ENCODE measurements around the gene VWA3A.
"Not testable (repeated sequence)": the region's sequence is repeated elsewhere in the genome, so short reads cannot be mapped to it uniquely, and the experiment has no call there.

The VWA3A gene

DNA sequence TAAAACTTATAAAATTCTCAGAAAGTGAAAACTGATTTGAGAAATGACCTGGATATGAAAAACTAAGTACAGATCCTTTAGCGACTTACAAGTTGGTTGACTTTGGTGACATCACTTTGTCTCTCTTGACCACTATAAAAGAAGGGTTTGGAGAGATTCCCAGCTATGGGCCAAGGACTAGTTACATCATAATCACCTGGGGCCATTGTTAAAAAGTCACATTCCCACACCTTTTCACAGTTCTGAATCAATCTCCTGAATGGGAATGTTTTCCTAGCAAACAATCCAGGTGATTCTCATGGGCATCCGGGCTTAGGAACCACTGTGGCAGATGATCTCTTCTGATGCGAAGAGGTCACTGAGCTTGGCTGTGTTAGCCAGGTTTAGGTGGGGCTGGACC, 620 bp upstream of the VWA3A start:
- no peak for DNase-seq

DNA sequence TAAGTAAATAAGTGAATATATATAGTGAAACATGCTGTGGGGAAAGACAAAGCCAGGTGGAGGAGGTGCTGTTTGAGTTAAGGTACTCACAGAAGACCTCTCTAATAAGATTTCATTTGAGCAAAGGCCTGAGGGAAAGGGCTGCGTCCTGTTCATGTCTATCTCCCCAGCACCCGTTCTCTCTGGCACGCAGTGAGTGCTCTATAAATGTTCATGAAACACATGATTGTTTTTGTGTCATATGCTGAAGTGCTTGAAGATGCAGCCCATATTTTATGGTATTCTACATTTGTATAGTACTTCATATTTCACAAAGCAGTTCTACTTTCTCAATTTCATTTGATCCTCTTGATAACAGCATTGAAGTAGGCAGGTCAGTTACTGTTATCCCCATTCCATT, 990 bp downstream of the VWA3A start:
- DNase-seq: no peak

DNA sequence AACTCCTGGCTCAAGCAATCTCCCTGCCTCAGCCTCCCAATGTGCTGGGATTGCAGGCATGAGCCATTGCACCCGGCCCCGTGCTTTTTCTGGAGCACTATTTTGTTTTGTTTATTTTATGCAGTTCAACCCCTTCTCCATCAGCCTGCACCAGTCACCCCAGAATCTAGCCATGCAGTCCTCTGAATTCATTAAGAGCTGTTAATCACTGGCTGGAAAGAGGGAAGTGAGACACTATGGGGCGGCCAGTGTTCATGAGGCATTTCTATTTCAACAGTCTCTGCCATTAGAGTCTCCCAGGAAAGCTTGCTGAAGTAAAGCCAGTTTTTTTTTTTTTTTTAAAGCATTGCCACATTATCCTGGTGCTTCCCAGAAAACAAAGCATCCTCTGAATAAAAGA, 1.7 kb downstream of the VWA3A start:
- DNase-seq: no peak

DNA sequence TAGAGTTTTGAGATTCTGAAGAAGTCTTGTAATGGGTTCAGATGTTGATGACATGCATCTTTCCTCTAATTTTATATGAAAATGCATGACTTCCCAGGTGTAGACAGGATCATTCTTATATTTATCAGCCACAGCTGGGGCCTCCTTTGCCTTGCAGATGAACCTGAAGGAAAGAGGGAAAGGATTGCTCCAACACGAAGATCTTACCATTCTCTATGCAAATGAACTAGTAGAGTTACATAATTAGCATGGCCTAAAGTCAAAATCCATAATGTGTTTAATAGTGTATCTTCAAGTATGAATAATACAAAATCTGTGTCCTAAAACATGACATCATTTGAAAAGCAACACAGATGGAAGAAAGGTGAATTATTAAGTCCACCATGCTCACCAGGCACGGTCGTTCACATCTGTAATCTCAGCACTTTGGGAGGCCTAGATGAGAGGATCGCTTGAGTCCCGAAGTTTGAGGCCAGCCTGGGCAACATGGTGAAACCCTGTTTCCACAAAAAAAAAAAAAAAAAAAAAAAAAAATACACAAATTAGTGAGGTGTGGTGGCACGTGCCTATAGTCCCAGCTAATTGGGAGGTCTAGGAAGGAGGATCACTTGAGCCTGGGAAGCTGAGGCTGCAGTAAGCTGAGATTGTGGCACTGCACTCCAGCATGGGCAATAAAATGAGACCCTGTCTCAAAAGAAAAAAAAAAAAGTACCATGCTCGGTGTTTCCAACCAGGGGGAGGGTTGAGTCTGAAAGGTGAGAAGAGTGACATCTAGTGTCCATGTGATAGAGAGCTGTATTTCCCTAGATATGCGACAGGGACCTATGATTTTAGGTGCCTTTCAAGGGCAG, 6.3 kb downstream of the VWA3A start:
- DNase-seq: no peak

DNA sequence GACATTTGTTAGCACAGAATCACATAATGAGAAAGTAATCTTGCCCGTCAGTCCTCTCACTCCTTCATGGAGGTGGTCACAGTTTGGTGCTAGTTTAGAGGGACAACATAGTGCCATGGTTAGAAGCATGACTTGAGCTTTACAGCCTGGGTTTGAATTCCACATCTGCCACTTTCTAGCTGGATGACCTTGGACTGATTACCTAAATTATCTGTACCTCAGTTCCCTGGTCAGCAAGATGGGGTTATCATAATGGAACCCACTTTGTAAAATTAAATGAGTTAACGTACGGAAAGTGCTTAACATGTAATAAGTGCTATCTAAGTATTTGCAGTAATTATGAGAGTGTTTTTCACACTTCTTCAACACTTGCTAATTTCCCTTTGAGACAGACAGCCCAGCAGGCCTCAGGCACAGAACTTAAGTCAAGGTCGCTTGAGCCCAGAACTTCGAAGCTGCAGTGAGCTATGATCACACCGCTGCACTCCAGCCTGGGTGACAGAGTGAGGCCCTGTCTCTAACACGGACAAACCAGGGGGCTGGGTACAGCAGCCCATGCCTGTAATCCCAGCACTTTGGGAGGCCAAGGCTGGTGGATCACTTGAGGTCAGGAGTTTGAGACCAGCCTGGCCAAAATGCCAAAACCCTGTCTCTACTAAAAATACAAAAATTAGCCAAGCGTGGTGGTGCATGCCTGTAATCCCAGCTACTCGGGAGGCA, 7.1 kb downstream of the VWA3A start:
- no peak for DNase-seq

DNA sequence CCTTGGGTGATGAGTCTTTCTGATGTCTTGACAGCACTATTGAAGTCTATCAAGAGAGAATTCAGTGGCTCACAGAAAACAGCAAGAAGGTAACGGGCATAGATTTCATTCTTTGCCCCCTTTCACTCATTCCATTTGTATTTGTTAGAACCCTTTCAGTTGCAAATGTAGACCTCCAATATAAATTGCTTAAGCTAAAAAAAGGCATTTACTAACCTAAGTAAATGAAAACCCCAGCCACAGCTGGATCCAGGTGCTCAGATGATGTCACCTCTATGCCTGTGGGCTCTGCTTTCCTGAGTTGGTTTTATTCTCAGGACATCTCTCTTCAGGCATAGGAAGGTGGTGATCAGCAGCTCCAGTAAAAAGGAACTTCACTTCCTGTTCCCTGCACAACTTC, 11.1 kb downstream of the VWA3A start:
- no peak for DNase-seq

DNA sequence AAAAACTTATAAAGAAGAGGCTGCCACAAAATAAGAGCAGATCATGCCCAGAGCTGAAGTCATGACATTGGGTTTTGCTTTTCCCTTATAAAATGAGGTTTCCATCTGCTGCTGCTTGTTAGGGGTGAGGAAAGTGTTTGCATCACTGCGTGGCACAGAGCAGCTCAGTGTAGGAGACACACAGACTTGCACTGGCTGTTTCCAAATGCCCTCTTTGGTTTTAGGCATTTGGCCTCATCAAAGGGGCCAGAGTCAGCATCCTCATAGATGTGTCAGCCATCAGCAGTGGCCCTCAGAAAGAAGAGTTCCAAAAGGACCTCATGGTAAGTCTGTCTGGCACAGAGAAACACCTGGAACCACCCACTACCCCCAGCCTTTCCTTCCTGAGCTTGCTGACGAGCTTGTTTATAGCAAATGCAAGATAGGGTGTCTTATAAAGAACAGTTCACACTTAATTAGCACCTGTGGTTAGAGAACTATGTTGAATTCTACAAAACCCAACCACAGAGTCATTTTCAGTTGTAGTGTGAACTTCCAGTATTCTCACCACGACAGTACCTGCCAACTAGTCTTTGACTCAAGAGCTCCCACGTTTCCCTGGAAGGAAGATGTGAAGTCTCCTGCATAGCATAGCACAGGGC, 17.0 kb downstream of the VWA3A start:
- DNase-seq: no peak

DNA sequence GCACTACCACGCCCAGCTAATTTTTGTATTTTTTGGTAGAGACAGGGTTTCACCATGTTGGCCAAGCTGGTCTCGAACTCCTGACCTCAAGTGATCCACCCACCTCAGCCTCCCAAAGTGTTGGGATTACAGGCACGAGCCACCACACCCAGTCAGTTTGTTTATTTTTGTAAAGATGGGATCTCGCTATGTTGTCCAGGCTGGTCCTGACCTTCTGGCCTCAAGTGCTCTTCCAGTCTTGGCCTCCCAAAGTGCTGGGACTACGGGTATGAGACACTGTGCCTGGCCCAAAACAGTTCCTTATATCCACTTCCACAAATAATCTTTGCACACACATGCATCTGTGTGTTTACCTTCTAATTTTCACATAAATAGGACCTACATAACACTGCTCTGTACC, 19.3 kb downstream of the VWA3A start:
- not testable (repeated sequence) for DNase-seq

DNA sequence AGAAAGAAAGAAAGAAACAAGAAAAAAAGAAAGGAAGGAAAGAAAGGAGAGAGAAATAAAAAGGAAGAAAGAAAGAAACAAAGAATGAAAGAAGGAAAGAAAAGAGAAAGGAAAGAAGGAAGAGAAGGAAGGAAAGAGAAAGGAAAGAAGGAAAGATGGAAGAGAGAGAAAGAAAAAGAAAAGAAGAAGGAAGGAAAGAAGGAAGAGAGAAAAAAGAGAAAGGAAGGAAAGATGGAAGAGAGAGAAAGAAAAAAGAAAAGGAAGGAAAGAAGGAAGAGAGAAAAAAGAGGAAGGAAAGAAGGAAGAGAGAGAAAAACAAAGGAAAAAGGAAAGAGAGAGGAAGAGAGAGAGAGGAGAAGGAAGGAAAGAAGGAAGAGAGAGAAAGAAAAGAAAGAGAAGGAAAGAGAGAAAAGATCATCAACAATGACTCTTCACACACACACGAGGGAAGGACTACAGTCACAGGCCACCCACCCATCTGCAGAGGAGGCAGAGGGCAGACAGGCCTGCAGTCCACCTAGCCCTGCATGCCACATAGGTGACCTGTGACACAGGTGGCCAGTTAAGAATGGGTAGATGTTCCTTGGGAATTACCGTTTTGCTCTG, 23.9 kb downstream of the VWA3A start:
- DNase-seq: no peak

DNA sequence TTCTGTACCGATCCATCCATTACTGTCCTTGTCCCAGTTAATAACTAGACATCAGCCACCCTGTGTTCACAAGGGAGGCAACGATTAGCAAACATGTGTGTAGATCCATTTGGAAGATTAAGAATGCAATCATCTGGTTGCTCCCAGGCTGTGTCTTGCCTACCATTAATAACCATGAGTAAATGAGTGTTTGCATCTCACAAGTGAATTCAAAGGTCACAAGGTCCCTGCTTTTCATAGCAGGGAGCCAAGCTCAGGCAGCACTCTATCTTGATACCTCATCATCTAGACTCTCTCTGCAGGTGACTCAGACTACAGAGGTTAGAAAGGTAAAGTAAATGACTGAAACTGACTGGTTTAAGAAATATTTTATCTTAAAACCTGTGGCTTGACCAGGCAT, 25.3 kb downstream of the VWA3A start:
- no peak for DNase-seq

DNA sequence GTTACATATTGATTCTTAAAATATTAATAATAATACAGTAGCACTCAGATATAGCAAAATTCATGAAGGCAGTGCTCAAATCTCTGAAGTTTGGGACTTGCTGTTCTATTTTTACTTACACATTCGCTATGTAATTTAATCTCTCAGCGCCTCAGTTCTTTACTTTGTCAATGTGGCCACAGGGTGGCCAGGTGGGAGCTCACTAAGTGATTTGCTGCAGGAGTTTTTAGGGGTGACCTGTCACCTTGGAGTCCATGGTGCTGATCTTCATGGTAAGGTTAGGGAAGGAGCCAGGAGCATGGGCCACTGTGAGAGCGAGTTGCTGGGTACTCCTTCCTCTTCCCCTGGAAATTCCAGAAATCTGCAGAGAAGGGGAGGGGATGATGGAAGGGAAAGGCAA, 28.1 kb downstream of the VWA3A start:
- DNase-seq: no peak

DNA sequence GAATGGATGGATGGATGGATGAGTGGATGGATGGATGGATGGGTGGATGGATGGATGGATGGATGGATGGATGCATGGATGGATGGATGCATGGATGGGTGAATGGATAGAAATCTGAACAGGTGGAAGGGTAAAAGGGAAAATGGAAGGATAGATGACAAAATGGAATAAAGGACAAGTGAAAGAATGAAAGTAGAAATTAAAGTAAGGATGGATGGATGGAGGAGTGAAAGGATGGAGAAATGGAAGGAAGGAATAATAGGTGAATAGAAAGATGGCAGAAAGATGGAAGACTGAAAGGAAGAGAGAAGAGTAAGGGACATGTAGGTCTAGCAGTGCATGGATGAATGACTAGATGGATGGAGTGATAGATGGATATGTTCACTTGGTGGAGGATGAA, 29.9 kb downstream of the VWA3A start:
- no peak for DNase-seq

DNA sequence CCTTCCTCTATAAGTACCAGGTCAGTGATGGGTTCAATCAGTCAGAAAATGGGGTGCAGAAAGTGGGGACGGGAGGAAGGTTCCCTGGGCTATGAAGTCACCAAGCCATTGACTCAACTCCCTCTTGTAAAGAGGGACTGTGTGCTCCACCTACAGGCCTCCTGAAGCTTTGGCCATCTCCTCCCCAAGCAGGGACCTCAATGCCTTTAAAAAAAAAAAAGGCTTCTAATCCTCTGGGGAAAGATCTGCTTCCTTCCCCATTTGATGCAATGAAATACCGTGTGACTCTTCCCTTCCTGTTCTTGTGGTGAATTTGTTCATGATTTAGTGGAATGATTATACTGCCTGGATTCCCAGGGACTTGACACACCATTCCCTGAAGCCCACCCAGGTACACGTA, 30.8 kb downstream of the VWA3A start:
- no peak for DNase-seq

DNA sequence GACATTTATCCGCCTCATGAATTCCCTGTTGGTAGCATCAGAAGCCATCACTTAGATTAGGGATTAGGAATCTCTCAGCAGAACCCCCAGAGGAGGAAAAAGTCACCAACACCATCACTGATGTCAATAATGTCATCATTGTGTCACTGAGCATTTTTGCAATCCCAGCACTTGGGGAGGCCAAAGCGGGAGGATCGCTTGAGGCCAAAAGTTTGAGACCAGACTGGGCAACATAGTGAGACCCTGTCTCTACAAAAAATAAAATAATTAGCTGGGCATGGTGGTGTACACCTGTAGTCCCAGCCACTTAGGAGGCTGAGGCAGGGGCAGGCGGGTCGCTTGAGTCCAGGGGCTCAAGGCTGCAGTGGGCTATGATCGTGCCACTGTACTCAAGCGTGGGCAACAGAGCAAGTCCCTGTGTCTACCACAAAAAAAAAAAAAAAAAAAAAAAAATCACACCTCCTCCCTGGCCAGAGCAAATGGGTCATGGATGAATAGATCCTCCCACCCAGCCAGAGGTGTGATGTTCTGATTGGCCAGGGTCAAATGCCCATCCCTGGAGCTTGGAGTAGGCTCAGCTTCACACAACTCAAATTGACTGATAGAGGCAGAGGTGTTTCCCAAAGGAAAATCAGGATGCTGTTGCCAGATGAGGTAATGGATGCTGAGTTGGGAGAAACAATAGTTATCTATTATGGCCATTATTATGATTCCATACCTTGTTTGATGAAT, 31.6 kb downstream of the VWA3A start:
- no peak for DNase-seq

DNA sequence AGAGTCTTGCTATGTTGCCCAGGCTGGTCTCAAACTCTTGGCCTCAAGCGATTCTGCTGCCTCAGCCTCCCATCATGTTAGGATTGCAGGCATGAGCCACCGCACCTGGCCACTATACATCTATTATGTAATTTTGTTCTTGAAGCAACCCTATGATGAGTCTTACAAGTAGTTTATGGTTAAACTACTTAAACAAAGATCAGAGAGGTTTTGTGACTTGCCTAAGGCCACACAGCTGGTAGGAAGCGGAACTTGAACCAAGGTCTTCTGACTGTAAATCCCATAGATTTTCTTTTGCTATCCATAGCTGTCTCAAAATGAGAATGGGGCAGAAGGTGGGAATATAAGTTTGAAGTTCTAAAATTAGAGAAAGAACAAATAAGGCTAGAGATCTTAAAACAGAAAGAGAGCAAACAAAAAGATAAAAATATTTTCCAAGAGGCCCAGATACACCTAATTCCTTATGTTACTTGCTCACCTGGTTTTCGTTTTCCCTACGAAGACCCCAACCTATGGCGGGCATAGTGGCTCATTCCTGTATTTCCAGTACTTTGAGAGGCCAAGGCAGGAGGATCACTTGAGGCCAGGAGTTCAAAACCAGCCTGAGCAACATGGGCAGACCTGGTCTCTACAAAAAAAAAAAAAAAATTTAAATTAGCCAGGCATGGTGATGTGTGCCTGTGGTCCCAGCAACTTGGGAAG, 32.4 kb downstream of the VWA3A start:
- no peak for DNase-seq

DNA sequence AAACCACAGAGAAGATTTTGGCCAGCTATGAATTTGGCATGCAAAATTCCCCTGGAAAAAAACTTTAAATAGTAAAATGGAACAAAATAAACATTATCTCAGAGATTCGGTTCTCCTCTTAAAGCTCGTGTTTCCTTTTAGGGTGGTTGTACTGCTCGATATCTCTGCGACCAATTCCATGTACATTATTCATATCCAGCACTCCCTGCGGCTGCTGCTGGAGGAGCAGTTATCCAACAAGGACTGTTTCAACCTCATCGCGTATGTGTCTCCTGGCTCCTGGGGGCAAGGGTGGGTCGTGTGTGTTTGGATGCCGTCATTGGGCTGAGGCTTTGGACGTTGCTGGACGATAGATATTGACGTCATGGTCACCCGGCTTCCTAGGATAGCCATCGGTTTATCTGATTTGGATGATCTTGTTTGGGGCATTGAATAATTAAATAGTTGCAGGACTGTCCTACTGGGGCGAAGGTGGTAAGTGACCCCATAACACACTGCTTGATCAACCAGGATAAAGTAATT, 33.8 kb downstream of the VWA3A start:
- DNase-seq: no peak

DNA sequence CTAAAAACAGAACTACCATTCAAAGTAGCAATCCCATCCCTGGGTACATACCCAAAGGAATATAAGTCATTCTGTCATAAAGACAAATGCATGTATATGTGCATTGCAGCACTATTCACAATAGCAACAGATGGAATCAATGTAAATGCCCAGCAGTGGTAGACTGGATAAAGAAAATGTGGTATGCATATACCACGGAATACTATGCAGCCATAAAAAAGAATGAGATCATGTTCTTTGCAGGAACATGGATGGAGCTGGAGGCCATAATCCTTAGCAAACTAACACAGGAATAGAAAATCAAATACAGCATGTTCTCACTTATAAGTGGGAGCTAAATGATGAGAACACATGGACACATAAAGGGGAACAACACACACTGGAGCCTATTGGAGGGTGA, 36.2 kb downstream of the VWA3A start:
- DNase-seq: not testable (repeated sequence)

DNA sequence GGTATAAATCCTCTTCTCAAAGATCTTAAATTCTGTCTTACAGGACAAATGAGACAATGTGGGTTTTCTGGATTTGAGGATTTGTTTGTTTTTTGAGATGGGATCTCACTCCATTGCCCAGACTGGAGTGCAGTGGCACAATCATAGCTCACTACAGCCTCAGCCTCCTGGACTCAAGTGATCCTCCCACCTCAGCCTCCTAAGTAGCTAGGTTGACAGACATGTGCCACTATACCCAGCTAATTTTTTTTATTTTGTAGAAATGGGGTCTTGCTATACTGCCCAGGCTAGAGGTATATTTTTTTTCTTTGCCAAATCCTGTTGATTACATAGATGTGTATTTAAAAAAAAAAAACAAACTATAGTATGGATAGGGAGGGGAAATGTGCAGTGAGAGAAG, 38.2 kb downstream of the VWA3A start:
- DNase-seq: no peak

DNA sequence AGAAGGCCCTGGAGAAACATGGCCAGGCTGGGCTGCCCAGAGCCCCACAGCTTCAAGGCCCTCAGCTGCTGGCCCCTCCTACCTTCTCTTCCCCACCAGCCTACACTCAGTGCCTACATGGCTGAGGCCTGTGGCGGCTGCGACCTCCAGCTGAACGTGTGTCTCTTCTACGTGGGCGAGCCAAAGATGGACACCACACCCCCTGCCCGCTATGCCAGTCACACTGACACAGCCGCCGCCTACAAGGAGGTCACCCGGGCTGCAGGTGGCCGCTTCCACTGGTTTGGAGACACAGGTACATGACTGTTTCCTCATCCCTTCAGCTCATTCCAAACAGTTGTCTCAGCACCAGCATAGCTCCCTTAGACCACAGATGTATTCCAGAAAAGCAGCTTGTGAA, 40.5 kb downstream of the VWA3A start:
- no peak for DNase-seq

DNA sequence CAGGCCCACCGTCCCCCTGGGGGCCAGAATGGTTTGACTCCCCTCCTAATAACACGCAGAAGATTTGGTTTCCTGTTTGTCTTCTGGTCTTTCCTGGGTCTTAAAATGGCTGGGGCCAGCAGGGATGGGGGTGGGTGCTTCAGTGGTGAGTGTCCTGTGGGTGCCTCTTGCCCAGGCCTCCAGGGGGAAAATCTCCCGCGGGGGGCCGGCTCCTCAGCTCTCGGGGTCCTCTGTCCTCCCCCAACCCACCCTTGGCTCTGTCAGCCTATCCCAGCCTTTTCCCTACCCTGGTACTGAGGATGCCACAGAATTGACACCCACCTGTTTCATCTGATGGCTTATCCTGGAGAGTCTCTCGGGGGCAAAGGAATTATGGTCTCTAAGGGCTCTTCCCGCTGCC, 46.1 kb downstream of the VWA3A start:
- no peak for DNase-seq

DNA sequence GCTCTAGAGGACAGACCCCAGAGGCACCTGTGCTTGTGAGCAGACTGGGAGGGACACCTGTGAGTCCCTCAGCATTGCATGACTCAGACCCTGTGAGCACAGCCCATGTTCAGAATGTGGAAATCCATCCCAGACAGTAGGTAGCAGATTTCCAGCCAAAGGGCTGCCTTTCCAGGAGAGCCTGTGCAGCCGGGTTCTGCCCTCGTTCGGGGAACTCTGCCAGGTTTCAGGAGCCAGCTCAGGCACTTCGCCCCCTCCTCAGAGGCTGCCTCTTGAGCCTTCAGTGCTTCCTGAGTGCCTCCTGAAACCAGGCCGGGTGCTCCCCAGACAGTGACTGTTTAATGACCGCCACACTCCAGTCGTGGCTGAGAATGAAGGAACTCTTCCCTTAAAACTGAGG, 46.7 kb downstream of the VWA3A start:
- no peak for DNase-seq

DNA sequence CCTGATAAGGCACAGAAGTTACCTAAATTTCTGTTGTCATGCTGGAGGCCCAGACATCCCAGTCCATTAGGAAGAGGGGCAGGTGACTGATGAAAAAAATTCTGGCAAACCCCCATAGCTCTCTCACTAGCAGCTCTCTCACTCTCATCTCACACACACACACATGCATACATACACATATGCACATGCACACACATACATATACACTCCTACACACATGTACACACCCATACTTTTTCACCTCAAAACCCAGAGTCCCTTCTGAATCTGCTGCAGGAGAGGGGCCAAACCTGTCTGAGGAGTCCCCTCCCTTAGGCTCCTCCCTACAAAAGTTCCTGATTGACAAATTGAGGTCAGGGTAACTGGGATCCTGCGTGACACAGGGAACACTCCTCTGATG, 47.4 kb downstream of the VWA3A start:
- DNase-seq: no peak
